H1 (cell line): ENCODE measurements around the gene ERAP2.

ENCODE experiments used
- BACH1 ChIP-seq: IDR thresholded peaks from 2 replicates; pipeline ENCODE4 v1.6.1; 2012; ENCODE audit warnings: low read length, improper control_type of control experiment
- CHD7 ChIP-seq: fragments of 300-600 bp; sonication (generic); IDR thresholded peaks from 2 replicates; pipeline ENCODE4 v1.7.1; 2012; ENCODE audit warnings: low read length, moderate library complexity, mild to moderate bottlenecking, inconsistent platforms; ENCODE audit not compliant: insufficient replicate concordance
- CTCF ChIP-seq, 3 experiments: IDR thresholded peaks; 1 replicate in 2 of 3; 2 replicates in 1 of 3; pipeline versions ENCODE4 v1.5.1 to v1.6.1; 2011; ENCODE audit warnings: low read length in 3 of 3, mild to moderate bottlenecking in 3 of 3, inconsistent platforms in 2 of 3, low read depth in 1 of 3, moderate library complexity in 1 of 3; ENCODE audit not compliant: insufficient read depth in 1 of 3; ENCODE audit errors: control extremely low read depth in 1 of 3
- E2F6 ChIP-seq: IDR thresholded peaks from 2 replicates; pipeline ENCODE4 v1.6.1; 2012; ENCODE audit warnings: inconsistent platforms
- EP300 ChIP-seq, 2 experiments: IDR thresholded peaks; 1 replicate in 1 of 2; 2 replicates in 1 of 2; pipeline ENCODE4 v1.6.1; 2011 to 2012; ENCODE audit warnings: low read depth in 2 of 2, low read length in 2 of 2, mild to moderate bottlenecking in 2 of 2, borderline replicate concordance in 1 of 2, inconsistent platforms in 1 of 2, moderate library complexity in 1 of 2
- HDAC2 ChIP-seq, 2 experiments: fragments of 300-600 bp in 1 of 2; sonication (generic) in 1 of 2; IDR thresholded peaks; 2 replicates each; pipeline ENCODE4 v1.6.1; 2011 to 2012; ENCODE audit warnings: low read depth in 2 of 2, low read length in 2 of 2, mild to moderate bottlenecking in 2 of 2, moderate library complexity in 2 of 2, borderline replicate concordance in 1 of 2, inconsistent platforms in 1 of 2
- MAX ChIP-seq: IDR thresholded peaks from 2 replicates; pipeline ENCODE4 v1.6.1; 2012; ENCODE audit warnings: inconsistent platforms
- TAF1 ChIP-seq: IDR thresholded peaks from 2 replicates; pipeline ENCODE4 v1.6.1; 2011; ENCODE audit warnings: mild to moderate bottlenecking, low read depth, low read length
- YY1 ChIP-seq: IDR thresholded peaks from 2 replicates; pipeline ENCODE4 v1.6.1; 2011; ENCODE audit warnings: low read depth, mild to moderate bottlenecking, low read length

- TF ChIP-seq YY1 = no peak
- TF ChIP-seq EP300 (IDR thresholded peaks at IDR 0.05; ENCODE audit: borderline replicate concordance in 1 of 2, low read depth in 2 of 2, low read length in 2 of 2) = no peak
- TF ChIP-seq MAX = no peak
- TF ChIP-seq CTCF (IDR thresholded peaks at IDR 0.05; ENCODE audit: control extremely low read depth in 1 of 3, insufficient read depth in 1 of 3, low read depth in 1 of 3, low read length in 3 of 3) = no peak
- no peak for TF ChIP-seq BACH1
- TF ChIP-seq TAF1 = no peak
- no peak for TF ChIP-seq CHD7
- TF ChIP-seq HDAC2 (IDR thresholded peaks at IDR 0.05; ENCODE audit: borderline replicate concordance in 1 of 2, low read depth in 2 of 2, low read length in 2 of 2) = no peak
- no peak for TF ChIP-seq E2F6
These were observed 86.3 kb downstream of the ERAP2 start for GRCh38 chr5:96962540-96962991.
